HCT116 (cell line): ENCODE data around the gene KRT77. TPM values are rescaled to one million over a fixed set of nuclear protein-coding genes. Genes with fewer than 3 reads are reported as not detected.

ENCODE experiments used
- ATAC-seq: fragments of 200-7000 bp; cut with Tn5 transposase; 2 replicates; pipeline ENCODE4 v1.9.1; 2020; ENCODE audit warnings: mild to moderate bottlenecking, moderate library complexity
- BruUV-seq: library from RNA; stranded (reverse); fragments of 400-500 nt; replicated peaks from 2 replicates; lab custom pipeline; 2021; lab: Mats Ljungman, UMichigan
- CTCF ChIA-PET: fragments of 300-600 bp; sonication (Branson Sonifier 250); formaldehyde crosslinking; loops from one replicate; lab custom pipeline; 2021; ENCODE audit warnings: antibody characterized with exemption; lab: Charles Lee
- POLR2A ChIA-PET: fragments of 300-600, 350-600 bp; sonication (Branson Sonifier 250); formaldehyde crosslinking; loops from one replicate; lab custom pipeline; 2021; ENCODE audit warnings: antibody characterized with exemption; lab: Charles Lee
- RAD21 ChIA-PET, 2 experiments: fragments of 300-600 bp; sonication (Branson Sonifier 250); formaldehyde crosslinking; loops; one replicate each; lab custom pipeline; 2023; ENCODE audit warnings: low total read pairs in 2 of 2; ENCODE audit not compliant: uncharacterized antibody in 2 of 2, unreplicated experiment in 2 of 2, low non-redundant PET in 1 of 2; lab: Charles Lee
- DNase-seq: peaks from one replicate; pipeline ENCODE4 v3.0.0-alpha.2; 2010; ENCODE audit warnings: low read depth, low spot score
- H2AFZ ChIP-seq: fragments of 200-600 bp; shearing (Covaris generic), sonication (generic); 2 replicates; pipeline ENCODE4 v1.6.1; 2017; ENCODE audit warnings: low read depth, mixed run types, mixed read lengths, antibody characterized with exemption, low read length; ENCODE audit not compliant: poor library complexity, severe bottlenecking
- H3K27ac ChIP-seq: 2 replicates; pipeline ENCODE4 v1.5.1; 2012; ENCODE audit warnings: low read depth, low read length
- H3K27me3 ChIP-seq: fragments of 200-600 bp; sonication (generic); 2 replicates; pipeline ENCODE4 v1.6.1; 2016; ENCODE audit warnings: mixed run types, low read length, mixed read lengths; ENCODE audit not compliant: insufficient read depth
- H3K36me3 ChIP-seq, 2 experiments: fragments of 200-500 bp in 1 of 2; fragments of 200-600 bp in 1 of 2; sonication (Bioruptor generic) in 1 of 2; sonication (generic) in 1 of 2; 2 replicates each; pipeline versions ENCODE4 v1.5.1 to v1.6.1; 2014 to 2016; ENCODE audit warnings: low read length in 2 of 2, inconsistent platforms in 1 of 2, mixed read lengths in 1 of 2, mixed run types in 1 of 2; ENCODE audit not compliant: insufficient read depth in 2 of 2, control insufficient read depth in 1 of 2
- H3K4me1 ChIP-seq, 2 experiments: fragments of 200-600 bp in 1 of 2; sonication (generic) in 1 of 2; 2 replicates each; pipeline versions ENCODE4 v1.5.1 to v1.6.1; 2012 to 2017; ENCODE audit warnings: low read length in 2 of 2, inconsistent platforms in 1 of 2, mild to moderate bottlenecking in 1 of 2, mixed read lengths in 1 of 2, mixed run types in 1 of 2, moderate library complexity in 1 of 2; ENCODE audit not compliant: insufficient read depth in 2 of 2, control insufficient read depth in 1 of 2
- H3K4me2 ChIP-seq: fragments of 200-600 bp; sonication (generic); 2 replicates; pipeline ENCODE4 v1.6.1; 2017; ENCODE audit warnings: mixed run types, low read length, mixed read lengths
- H3K4me3 ChIP-seq, 2 experiments: fragments of 200-600 bp in 1 of 2; sonication (generic) in 1 of 2; replicated peaks in 1 of 2; 2 replicates each; pipeline ENCODE4 v1.5.1; 2011 to 2016; ENCODE audit warnings: low read length in 2 of 2, control low read depth in 1 of 2, low read depth in 1 of 2, mild to moderate bottlenecking in 1 of 2, mixed read lengths in 1 of 2, mixed run types in 1 of 2
- H3K79me2 ChIP-seq: fragments of 200-600 bp; sonication (generic); 2 replicates; pipeline ENCODE4 v1.6.1; 2017; ENCODE audit warnings: mild to moderate bottlenecking, mixed run types, low read length, moderate library complexity, mixed read lengths; ENCODE audit not compliant: insufficient read depth
- H3K9ac ChIP-seq: fragments of 200-600 bp; sonication (generic); 2 replicates; pipeline ENCODE4 v1.6.1; 2016; ENCODE audit warnings: low read length, mixed read lengths
- H3K9me2 ChIP-seq: fragments of 200-600 bp; sonication (generic), shearing (Covaris generic); 2 replicates; pipeline ENCODE4 v1.6.1; 2017; ENCODE audit warnings: mixed run types, mild to moderate bottlenecking, moderate library complexity; ENCODE audit not compliant: insufficient read depth
- H3K9me3 ChIP-seq, 2 experiments: fragments of 200-500 bp in 1 of 2; fragments of 200-600 bp in 1 of 2; sonication (Bioruptor generic) in 1 of 2; sonication (generic) in 1 of 2; 2 replicates each; pipeline ENCODE4 v1.6.1; 2014 to 2017; ENCODE audit warnings: low read length in 2 of 2, mixed read lengths in 2 of 2, inconsistent platforms in 1 of 2, low read depth in 1 of 2, mild to moderate bottlenecking in 1 of 2, mixed run types in 1 of 2, moderate library complexity in 1 of 2; ENCODE audit not compliant: control insufficient read depth in 1 of 2, insufficient read depth in 1 of 2
- H4K20me1 ChIP-seq: fragments of 200-600 bp; sonication (generic), shearing (Covaris generic); 2 replicates; pipeline ENCODE4 v1.6.1; 2017; ENCODE audit warnings: mixed run types, mild to moderate bottlenecking, moderate library complexity; ENCODE audit not compliant: insufficient read depth
- ATF3 ChIP-seq: IDR thresholded peaks from 2 replicates; pipeline ENCODE4 v1.6.1; 2012
- CBX3 ChIP-seq: IDR thresholded peaks from 2 replicates; pipeline ENCODE4 v1.6.1; 2012; ENCODE audit warnings: low read depth
- CEBPB ChIP-seq: IDR thresholded peaks from 2 replicates; pipeline ENCODE4 v1.6.1; 2012; ENCODE audit warnings: low read depth
- EGR1 ChIP-seq: IDR thresholded peaks from 2 replicates; pipeline ENCODE4 v1.6.1; 2012; ENCODE audit warnings: low read depth
- EZH2phosphoT487 ChIP-seq: fragments of 200-600 bp; IDR thresholded peaks from 2 replicates; pipeline ENCODE4 v1.6.1; 2018; ENCODE audit warnings: antibody characterized with exemption, borderline replicate concordance
- FOSL1 ChIP-seq: IDR thresholded peaks from 2 replicates; pipeline ENCODE4 v1.6.1; 2012; ENCODE audit warnings: low read depth
- MAX ChIP-seq: IDR thresholded peaks from 2 replicates; pipeline ENCODE4 v1.6.1; 2012
- POLR2AphosphoS5 ChIP-seq: IDR thresholded peaks from 2 replicates; pipeline ENCODE4 v1.6.1; 2011; ENCODE audit warnings: mild to moderate bottlenecking, low read depth, low read length, moderate library complexity
- SP1 ChIP-seq: IDR thresholded peaks from 2 replicates; pipeline ENCODE4 v1.6.1; 2012; ENCODE audit warnings: low read depth
- SRF ChIP-seq: IDR thresholded peaks from 2 replicates; pipeline ENCODE4 v1.6.1; 2012; ENCODE audit warnings: low read depth
- TCF7L2 ChIP-seq: IDR thresholded peaks from 2 replicates; pipeline ENCODE4 v1.7.0; 2011; ENCODE audit warnings: borderline replicate concordance, inconsistent platforms; ENCODE audit not compliant: insufficient read depth, insufficient read length; ENCODE audit errors: extremely low read depth
- ZBTB33 ChIP-seq: IDR thresholded peaks from 2 replicates; pipeline ENCODE4 v1.6.1; 2011; ENCODE audit warnings: mild to moderate bottlenecking, low read length, moderate library complexity; ENCODE audit not compliant: insufficient replicate concordance; ENCODE audit errors: extremely low read depth
- intact Hi-C: fragments of 100-400 bp; cut with micrococcal nuclease; formaldehyde crosslinking; loops from 2 replicates; pipeline ENCODE4 v1.10.0; 2022
- total RNA-seq: library from RNA; stranded (reverse); gene quantifications from one replicate; pipeline ENCODE4 v1.2.1, GENCODE V29; 2021; ENCODE audit not compliant: unreplicated experiment
- TF ChIP-seq, protein P1 (sequence below), 3 experiments: fragments of 200-600 bp in 1 of 3; sonication (generic) in 1 of 3; IDR thresholded peaks in 2 of 3; conservative IDR thresholded peaks in 1 of 3; 2 replicates each; pipeline ENCODE4 v1.5.1; 2012 to 2017; ENCODE audit warnings: low read depth in 2 of 3, low read length in 2 of 3, antibody characterized with exemption in 1 of 3, borderline replicate concordance in 1 of 3, control low read depth in 1 of 3, mild to moderate bottlenecking in 1 of 3, mixed read lengths in 1 of 3, mixed run types in 1 of 3, moderate library complexity in 1 of 3; ENCODE audit not compliant: insufficient read depth in 1 of 3

Gene KRT77
- total RNA-seq, 1 experiment from 2014 or later: not detected

- Histone ChIP-seq H3K4me1 (no peaks in the 10 kb centered on the region), H3K4me3 (no peak overlapping the region), H3K27me3 (peaks cover 6% of the 10 kb centered on the region; the same call in 1 of the 2 replicates), H3K27ac (no peak overlapping the region), H3K4me2 (no peak overlapping the region), H3K9me2 (no peaks in the 10 kb centered on the region), H2AFZ (no peak overlapping the region), H3K79me2 (no peaks in the 10 kb centered on the region), H3K9ac (no peak overlapping the region), H4K20me1 (no peaks in the 10 kb centered on the region), H3K36me3 (no peaks in the 10 kb centered on the region), H3K9me3 (no peaks in the 10 kb centered on the region)
- ATAC-seq (no peak), DNase-seq (no peak)
- CTCF ChIA-PET: no interaction called here
- TF ChIP-seq FOSL1: no peak
- TF ChIP-seq SP1: no peak
- no peak for TF ChIP-seq TCF7L2
- TF ChIP-seq EGR1: no peak
- TF ChIP-seq EZH2phosphoT487: no peak
- TF ChIP-seq ZBTB33: no peak
- TF ChIP-seq, protein P1, sequence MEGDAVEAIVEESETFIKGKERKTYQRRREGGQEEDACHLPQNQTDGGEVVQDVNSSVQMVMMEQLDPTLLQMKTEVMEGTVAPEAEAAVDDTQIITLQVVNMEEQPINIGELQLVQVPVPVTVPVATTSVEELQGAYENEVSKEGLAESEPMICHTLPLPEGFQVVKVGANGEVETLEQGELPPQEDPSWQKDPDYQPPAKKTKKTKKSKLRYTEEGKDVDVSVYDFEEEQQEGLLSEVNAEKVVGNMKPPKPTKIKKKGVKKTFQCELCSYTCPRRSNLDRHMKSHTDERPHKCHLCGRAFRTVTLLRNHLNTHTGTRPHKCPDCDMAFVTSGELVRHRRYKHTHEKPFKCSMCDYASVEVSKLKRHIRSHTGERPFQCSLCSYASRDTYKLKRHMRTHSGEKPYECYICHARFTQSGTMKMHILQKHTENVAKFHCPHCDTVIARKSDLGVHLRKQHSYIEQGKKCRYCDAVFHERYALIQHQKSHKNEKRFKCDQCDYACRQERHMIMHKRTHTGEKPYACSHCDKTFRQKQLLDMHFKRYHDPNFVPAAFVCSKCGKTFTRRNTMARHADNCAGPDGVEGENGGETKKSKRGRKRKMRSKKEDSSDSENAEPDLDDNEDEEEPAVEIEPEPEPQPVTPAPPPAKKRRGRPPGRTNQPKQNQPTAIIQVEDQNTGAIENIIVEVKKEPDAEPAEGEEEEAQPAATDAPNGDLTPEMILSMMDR (IDR thresholded peaks at IDR 0.05 in 2 of 3, conservative IDR thresholded peaks at IDR 0.05 in 1 of 3; ENCODE audit: borderline replicate concordance in 1 of 3, insufficient read depth in 1 of 3, low read depth in 2 of 3, low read length in 2 of 3): no peak
- TF ChIP-seq MAX: no peak
- no peak for TF ChIP-seq ATF3
- TF ChIP-seq CBX3: no peak
- TF ChIP-seq CEBPB: no peak
- TF ChIP-seq POLR2AphosphoS5: no peak
- no peak for TF ChIP-seq SRF
- RAD21 ChIA-PET: no interaction called here
- BruUV-seq: no TSS peak
- intact Hi-C loops: no loop called here
- POLR2A ChIA-PET: no interaction called here
Measured at GRCh38 chr12:52646613-52647012, 56.7 kb downstream of the KRT77 start.
